Measurements from ENCODE around the gene DNAL4. TPM values are rescaled to one million over a fixed set of nuclear protein-coding genes. Genes with fewer than 3 reads are reported as not detected.

The DNAL4 gene
- total and polyA plus RNA-seq, 2 experiments from 2014 or later: 39.7 to 42.3 TPM

GRCh38 chr22:38757464-38757757, 36.5 kb downstream of the DNAL4 start:
- peaks cover 2% of the 10 kb centered on the region for H3K4me1 ChIP-seq (ENCODE audit: low read depth)
- H3K9me3 ChIP-seq (ENCODE audit: low read depth): no peaks in the 10 kb centered on the region
- H3K27ac ChIP-seq: no peak overlapping the region
- peaks cover under 1% of the 10 kb centered on the region for H3K36me3 ChIP-seq
- DNase-seq (ENCODE audit: low read depth in 1 of 2, low spot score in 1 of 2): no peak
- H3K27me3 ChIP-seq: no peaks in the 10 kb centered on the region
- no peak overlapping the region for H3K4me3 ChIP-seq
- TF ChIP-seq CTCF (IDR thresholded peaks at IDR 0.05; ENCODE audit: low read depth, low read length): no peak

GRCh38 chr22:38756711-38757463, 37.1 kb downstream of the DNAL4 start:
- no peak overlapping the region for H3K27ac ChIP-seq

GRCh38 chr22:38755911-38756532, 37.9 kb downstream of the DNAL4 start, which contains the start of gene SUN2:
TSS of gene SUN2 (minus strand) at chr22:38755998. CDS start at chr22:38752628, 3,370 bp downstream.
- DNase-seq (ENCODE audit: low read depth in 1 of 2, low spot score in 1 of 2): peak; percentile 88 to 89
- peak within 1 kb of the TSS; percentile 83 for H3K27ac ChIP-seq
- no peaks in the 10 kb centered on the region for H3K9me3 ChIP-seq (ENCODE audit: low read depth)
- H3K27me3 ChIP-seq: no peaks in the 10 kb centered on the region
- peak within 1 kb of the TSS; percentile 84 for H3K4me3 ChIP-seq
- peaks cover 2% of the 10 kb centered on the region for H3K4me1 ChIP-seq (ENCODE audit: low read depth)
- TF ChIP-seq CTCF (IDR thresholded peaks at IDR 0.05; ENCODE audit: low read depth, low read length): no peak
- H3K36me3 ChIP-seq: peaks cover 14% of the 10 kb centered on the region

More at GRCh38 chr22:38756711-38757463, 37.1 kb downstream of the DNAL4 start:
- no peak for DNase-seq (ENCODE audit: low read depth in 1 of 2, low spot score in 1 of 2)
- Histone ChIP-seq H3K27me3 (no peaks in the 10 kb centered on the region), H3K4me3 (peak overlapping the region; percentile 84), H3K4me1 (ENCODE audit: low read depth) (peaks cover 2% of the 10 kb centered on the region), H3K36me3 (peaks cover 5% of the 10 kb centered on the region), H3K9me3 (ENCODE audit: low read depth) (no peaks in the 10 kb centered on the region)
- TF ChIP-seq CTCF (IDR thresholded peaks at IDR 0.05; ENCODE audit: low read depth, low read length): no peak

GRCh38 chr22:38755155-38755910, 38.6 kb downstream of the DNAL4 start:
- H3K9me3 ChIP-seq (ENCODE audit: low read depth): no peaks in the 10 kb centered on the region
- peak overlapping the region; percentile 84 for H3K4me3 ChIP-seq
- peak; percentile 66 to 84 for DNase-seq (ENCODE audit: low read depth in 1 of 2, low spot score in 1 of 2)
- peaks cover 2% of the 10 kb centered on the region for H3K4me1 ChIP-seq (ENCODE audit: low read depth)
- peak overlapping the region; percentile 83 for H3K27ac ChIP-seq
- TF ChIP-seq CTCF (IDR thresholded peaks at IDR 0.05; ENCODE audit: low read depth, low read length): no peak
- no peaks in the 10 kb centered on the region for H3K27me3 ChIP-seq
- H3K36me3 ChIP-seq: peaks cover 18% of the 10 kb centered on the region

- peak overlapping the region; percentile 84 for H3K4me3 ChIP-seq
- H3K36me3 ChIP-seq: peaks cover 21% of the 10 kb centered on the region
- no peaks in the 10 kb centered on the region for H3K9me3 ChIP-seq (ENCODE audit: low read depth)
- no peak for TF ChIP-seq CTCF (IDR thresholded peaks at IDR 0.05; ENCODE audit: low read depth, low read length)
- no peaks in the 10 kb centered on the region for H3K27me3 ChIP-seq
- H3K4me1 ChIP-seq (ENCODE audit: low read depth): peaks cover 2% of the 10 kb centered on the region
- H3K27ac ChIP-seq: peak overlapping the region; percentile 83
- peak in 1 of 2 donors; percentile 57 for DNase-seq (ENCODE audit: low read depth in 1 of 2, low spot score in 1 of 2)
These were observed 39.2 kb downstream of the DNAL4 start for GRCh38 chr22:38754751-38755154.
